ENCODE data around the gene DNAH17.

Gene DNAH17

DNA sequence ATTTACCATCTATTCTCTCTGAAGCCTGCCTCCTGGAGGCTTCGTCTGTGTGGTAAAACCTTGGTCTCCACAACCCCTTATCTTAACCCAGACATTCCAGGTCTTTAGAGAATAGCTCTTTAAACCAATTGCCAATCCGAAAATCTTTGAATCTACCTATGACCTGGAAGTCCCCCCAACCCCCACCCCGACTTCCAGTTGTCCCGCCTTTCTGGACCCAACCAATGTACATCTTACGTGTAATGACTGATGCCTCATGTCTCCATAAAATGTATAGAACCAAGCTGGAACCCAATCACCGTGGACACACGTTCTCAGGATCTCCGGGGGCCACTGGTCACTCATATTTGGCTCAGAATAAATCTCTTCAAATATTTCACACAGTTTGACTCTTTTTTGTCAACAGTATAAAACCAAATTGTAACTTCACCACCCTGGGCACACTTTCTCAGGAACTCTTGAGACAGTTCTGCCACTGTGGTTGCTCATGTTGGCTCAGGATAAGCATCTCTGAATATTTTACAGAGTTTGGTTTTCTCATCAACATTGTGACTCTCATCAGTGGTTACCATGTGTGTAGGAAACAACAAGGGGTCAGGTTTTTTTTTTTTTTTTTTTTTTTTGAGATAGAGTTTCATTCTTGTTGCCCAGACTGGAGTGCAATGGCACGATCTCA lies 18.1 kb upstream of the DNAH17 start:
- TF ChIP-seq, protein P1, sequence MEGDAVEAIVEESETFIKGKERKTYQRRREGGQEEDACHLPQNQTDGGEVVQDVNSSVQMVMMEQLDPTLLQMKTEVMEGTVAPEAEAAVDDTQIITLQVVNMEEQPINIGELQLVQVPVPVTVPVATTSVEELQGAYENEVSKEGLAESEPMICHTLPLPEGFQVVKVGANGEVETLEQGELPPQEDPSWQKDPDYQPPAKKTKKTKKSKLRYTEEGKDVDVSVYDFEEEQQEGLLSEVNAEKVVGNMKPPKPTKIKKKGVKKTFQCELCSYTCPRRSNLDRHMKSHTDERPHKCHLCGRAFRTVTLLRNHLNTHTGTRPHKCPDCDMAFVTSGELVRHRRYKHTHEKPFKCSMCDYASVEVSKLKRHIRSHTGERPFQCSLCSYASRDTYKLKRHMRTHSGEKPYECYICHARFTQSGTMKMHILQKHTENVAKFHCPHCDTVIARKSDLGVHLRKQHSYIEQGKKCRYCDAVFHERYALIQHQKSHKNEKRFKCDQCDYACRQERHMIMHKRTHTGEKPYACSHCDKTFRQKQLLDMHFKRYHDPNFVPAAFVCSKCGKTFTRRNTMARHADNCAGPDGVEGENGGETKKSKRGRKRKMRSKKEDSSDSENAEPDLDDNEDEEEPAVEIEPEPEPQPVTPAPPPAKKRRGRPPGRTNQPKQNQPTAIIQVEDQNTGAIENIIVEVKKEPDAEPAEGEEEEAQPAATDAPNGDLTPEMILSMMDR (conservative IDR thresholded peaks at IDR 0.05; ENCODE audit: low read depth, low read length) = no peak
- DNase-seq (ENCODE audit: low read depth) = no peak
- no peak overlapping the region for H3K4me3 ChIP-seq (ENCODE audit: low read depth, low read length)

GRCh38 chr17:78592991-78593329 lies 15.8 kb upstream of the DNAH17 start:
- TF ChIP-seq, protein P1 (conservative IDR thresholded peaks at IDR 0.05; ENCODE audit: low read depth, low read length) = no peak
- H3K4me3 ChIP-seq (ENCODE audit: low read depth, low read length) = no peak overlapping the region
- no peak for DNase-seq (ENCODE audit: low read depth)

- H3K4me3 ChIP-seq (ENCODE audit: low read depth, low read length) = no peak overlapping the region
- no peak for DNase-seq (ENCODE audit: low read depth)
- TF ChIP-seq, protein P1 (conservative IDR thresholded peaks at IDR 0.05; ENCODE audit: low read depth, low read length) = no peak
Measured at GRCh38 chr17:78591263-78591671, 14.1 kb upstream of the DNAH17 start.

- TF ChIP-seq, protein P1 (conservative IDR thresholded peaks at IDR 0.05; ENCODE audit: low read depth, low read length) = no peak
- no peak for DNase-seq (ENCODE audit: low read depth)
- H3K4me3 ChIP-seq (ENCODE audit: low read depth, low read length) = no peak overlapping the region
Measured at GRCh38 chr17:78589885-78590284, 12.7 kb upstream of the DNAH17 start.

GRCh38 chr17:78589031-78589675 lies 12.0 kb upstream of the DNAH17 start:
- TF ChIP-seq, protein P1 (conservative IDR thresholded peaks at IDR 0.05; ENCODE audit: low read depth, low read length) = no peak
- no peak overlapping the region for H3K4me3 ChIP-seq (ENCODE audit: low read depth, low read length)
- no peak for DNase-seq (ENCODE audit: low read depth)

DNA sequence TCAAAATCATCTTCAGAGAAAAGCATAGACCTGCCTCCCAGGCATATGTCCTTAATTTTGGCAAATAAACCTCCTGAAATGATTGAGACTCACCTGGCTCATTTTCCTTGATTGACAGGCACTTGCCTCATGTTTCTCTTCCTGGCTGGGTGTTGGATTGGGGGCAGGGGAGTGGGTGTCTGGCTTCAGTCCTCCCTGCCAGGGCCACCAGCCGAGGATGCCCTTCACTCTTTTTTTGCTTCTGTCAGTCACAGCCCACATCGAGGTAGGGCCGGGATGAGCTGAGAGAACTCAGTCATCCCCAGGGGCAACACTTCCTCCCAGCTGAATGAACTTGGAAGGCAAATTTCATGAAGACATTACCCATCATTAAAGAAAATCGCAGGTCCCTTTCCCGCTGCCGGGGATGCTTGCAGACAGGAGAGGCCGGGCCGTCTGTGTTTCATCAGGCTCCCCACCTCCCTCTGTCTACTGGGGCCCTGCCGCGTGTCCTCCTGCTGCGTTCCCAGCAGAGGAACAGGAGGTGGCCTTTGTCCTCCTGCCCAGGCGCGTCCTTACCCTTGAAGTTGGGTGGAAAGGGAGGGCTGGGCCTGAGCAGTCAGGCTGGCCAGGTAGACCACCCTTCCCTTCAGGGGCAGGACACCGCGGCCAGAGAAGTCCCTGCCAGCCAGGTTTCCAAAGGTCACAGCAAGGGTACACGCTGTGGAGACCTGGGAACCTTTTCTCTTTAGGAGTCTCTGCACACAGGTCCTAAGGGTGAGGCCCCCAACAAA lies 11.2 kb upstream of the DNAH17 start:
- peak; percentile 11 for DNase-seq (ENCODE audit: low read depth)
- no peak overlapping the region for H3K4me3 ChIP-seq (ENCODE audit: low read depth, low read length)
- TF ChIP-seq, protein P1 (conservative IDR thresholded peaks at IDR 0.05; ENCODE audit: low read depth, low read length) = no peak

Data from choroid plexus epithelial cell (primary cell).